Osteocyte (in vitro differentiated cells): ENCODE data around the gene GSTA5. TPM values are rescaled to one million over a fixed set of nuclear protein-coding genes. Genes with fewer than 3 reads are reported as not detected.
"Not testable (repeated sequence)": the region's sequence is repeated elsewhere in the genome, so short reads cannot be mapped to it uniquely, and the experiment has no call there.

Experiments used
- DNase-seq: peaks from one replicate; pipeline ENCODE4 v3.0.0; 2021; ENCODE audit warnings: mixed read lengths; ENCODE audit not compliant: unreplicated experiment; ENCODE audit errors: extremely low spot score
- H3K27ac Mint-ChIP-seq: one replicate; pipeline ENCODE4 v1.8.0; 2021; ENCODE audit warnings: mild to moderate bottlenecking, mixed read lengths; ENCODE audit not compliant: unreplicated experiment
- H3K27me3 Mint-ChIP-seq: one replicate; pipeline ENCODE4 v1.8.0; 2021; ENCODE audit warnings: mixed read lengths; ENCODE audit not compliant: unreplicated experiment
- H3K36me3 Mint-ChIP-seq: one replicate; pipeline ENCODE4 v1.8.0; 2021; ENCODE audit warnings: mixed read lengths; ENCODE audit not compliant: unreplicated experiment
- H3K4me1 Mint-ChIP-seq: one replicate; pipeline ENCODE4 v1.8.0; 2021; ENCODE audit warnings: mixed read lengths; ENCODE audit not compliant: unreplicated experiment
- H3K4me3 Mint-ChIP-seq: one replicate; pipeline ENCODE4 v1.8.0; 2021; ENCODE audit warnings: mild to moderate bottlenecking, moderate library complexity, mixed read lengths; ENCODE audit not compliant: unreplicated experiment
- H3K9me3 Mint-ChIP-seq: one replicate; pipeline ENCODE4 v1.8.0; 2021; ENCODE audit warnings: mixed read lengths; ENCODE audit not compliant: unreplicated experiment
- CTCF ChIP-seq: fragments of 200-600 bp; sonication (generic); IDR thresholded peaks from 2 replicates; pipeline ENCODE4 v1.5.0; 2021; ENCODE audit warnings: antibody characterized with exemption, mild to moderate bottlenecking, moderate library complexity
- total RNA-seq: library from RNA; stranded (reverse); gene quantifications from 2 replicates; pipeline ENCODE4 v1.2.1, GENCODE V29; 2021

Gene GSTA5
- total RNA-seq, 1 donor from 2014 or later: not detected

GRCh38 chr6:52820198-52820597, 20.4 kb downstream of the GSTA5 start:
- Mint-ChIP-seq H3K9me3 (no peaks in the 10 kb centered on the region), H3K27ac (no peak overlapping the region), H3K4me1 (no peaks in the 10 kb centered on the region), H3K4me3 (no peak overlapping the region), H3K36me3 (no peaks in the 10 kb centered on the region), H3K27me3 (peaks cover 3% of the 10 kb centered on the region)
- no peak for DNase-seq
- no peak for TF ChIP-seq CTCF

- peak; percentile 67 for TF ChIP-seq CTCF
- no peak for DNase-seq
- Mint-ChIP-seq H3K27ac (no peak overlapping the region), H3K9me3 (no peaks in the 10 kb centered on the region), H3K36me3 (no peaks in the 10 kb centered on the region), H3K4me3 (no peak overlapping the region), H3K27me3 (peaks cover under 1% of the 10 kb centered on the region), H3K4me1 (no peaks in the 10 kb centered on the region)
These were observed 25.2 kb downstream of the GSTA5 start for GRCh38 chr6:52815167-52816092.

DNA sequence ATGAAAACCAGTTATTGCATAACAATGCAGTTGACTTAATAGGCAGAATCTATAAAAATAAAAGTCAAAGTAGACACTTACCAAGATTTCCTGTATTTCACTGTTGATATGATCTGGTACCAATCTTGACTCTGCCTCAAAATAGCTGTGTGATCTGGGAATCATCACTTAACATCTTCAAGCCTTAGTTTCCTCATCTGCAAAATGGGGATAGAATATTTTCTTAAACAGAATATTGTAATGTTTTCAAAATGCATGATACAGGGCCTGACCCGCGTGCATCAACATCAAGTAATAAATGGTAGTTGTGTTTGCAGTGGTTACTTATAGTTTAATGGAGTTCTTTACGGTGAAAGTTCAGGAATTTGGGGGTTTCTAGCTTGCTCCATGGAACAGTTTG, 26.1 kb downstream of the GSTA5 start:
- not testable (repeated sequence) for H3K36me3 Mint-ChIP-seq, H3K27ac Mint-ChIP-seq, H3K4me3 Mint-ChIP-seq, H3K9me3 Mint-ChIP-seq, H3K4me1 Mint-ChIP-seq, H3K27me3 Mint-ChIP-seq, DNase-seq

DNA sequence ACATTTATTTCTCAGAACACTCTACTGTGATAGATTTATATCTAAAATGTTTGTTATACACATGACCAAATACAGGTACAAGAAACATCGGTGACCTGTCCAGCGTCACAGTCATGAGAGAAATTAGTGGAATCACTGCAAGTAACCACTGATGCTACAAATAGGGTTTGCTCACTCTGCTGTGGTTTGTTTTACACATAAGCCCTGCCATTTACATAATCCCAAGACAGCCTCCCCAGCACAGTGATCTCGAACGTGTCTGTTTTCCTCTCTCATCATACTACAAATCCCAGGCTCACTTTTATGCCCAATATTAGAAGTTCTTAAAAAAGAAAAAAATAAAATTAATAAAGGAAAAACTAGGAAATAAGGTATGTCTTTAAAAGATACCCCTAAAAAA, 30.8 kb downstream of the GSTA5 start:
- H3K4me3 Mint-ChIP-seq, H3K4me1 Mint-ChIP-seq, H3K27me3 Mint-ChIP-seq, DNase-seq, H3K27ac Mint-ChIP-seq, H3K9me3 Mint-ChIP-seq, H3K36me3 Mint-ChIP-seq: not testable (repeated sequence)

DNA sequence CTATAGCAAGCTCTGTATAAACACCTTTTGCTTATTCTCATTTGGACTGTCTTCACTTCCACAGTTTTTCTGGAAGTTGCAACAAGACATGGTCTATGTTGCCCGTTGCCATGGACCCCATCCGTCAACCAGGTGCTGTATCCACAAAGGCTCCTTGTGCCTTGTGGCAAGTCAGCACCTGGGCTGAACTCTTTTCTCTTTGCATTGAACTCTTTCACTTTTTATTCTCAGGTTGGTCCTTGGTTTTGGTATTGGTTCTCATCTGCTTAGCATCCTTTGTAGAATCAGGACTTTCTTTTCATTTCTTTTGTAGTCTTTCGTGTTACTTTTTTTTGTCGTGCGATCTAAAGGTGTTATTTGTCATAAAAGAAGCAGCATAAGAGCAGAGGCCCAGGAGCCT, 32.0 kb downstream of the GSTA5 start:
- no peaks in the 10 kb centered on the region for H3K36me3 Mint-ChIP-seq
- H3K27ac Mint-ChIP-seq: no peak overlapping the region
- no peak for DNase-seq
- TF ChIP-seq CTCF: no peak
- H3K27me3 Mint-ChIP-seq: peaks cover 11% of the 10 kb centered on the region
- H3K4me1 Mint-ChIP-seq: no peaks in the 10 kb centered on the region
- H3K9me3 Mint-ChIP-seq: no peaks in the 10 kb centered on the region
- no peak overlapping the region for H3K4me3 Mint-ChIP-seq

DNA sequence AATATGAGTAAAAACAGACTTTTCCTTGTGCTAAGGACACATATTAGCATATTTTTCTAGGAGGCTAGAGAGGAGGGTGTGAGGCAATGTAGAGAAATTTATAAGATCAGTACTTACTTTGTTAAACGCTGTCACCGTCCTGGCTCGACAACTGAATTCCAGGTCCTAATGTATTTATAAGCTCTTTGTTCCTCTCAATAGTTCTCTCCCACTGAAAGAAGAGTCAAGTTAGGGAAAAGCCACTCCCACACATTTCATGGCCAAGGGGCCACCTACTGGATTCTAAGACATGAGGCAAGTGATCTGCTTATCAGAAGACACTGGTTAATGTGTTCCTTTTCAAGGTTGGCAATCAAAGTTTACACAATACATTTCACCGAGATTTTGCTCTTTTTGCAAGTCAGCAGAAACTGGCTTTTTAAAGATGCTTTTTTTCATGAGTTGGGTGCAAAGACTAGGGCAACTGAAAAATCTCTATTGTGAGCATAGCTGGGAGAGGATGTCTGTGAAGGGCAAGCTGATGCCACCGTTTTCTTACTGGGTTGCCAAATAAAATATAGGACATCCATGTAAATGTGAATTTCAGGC, 36.9 kb downstream of the GSTA5 start, which contains the start of gene GSTA1:
GSTA1 (minus strand) TSS at position 149 of the 588 bp plus-strand sequence. CDS start 4,549 bp downstream, outside the sequence.
- not testable (repeated sequence) for DNase-seq, H3K9me3 Mint-ChIP-seq, H3K27ac Mint-ChIP-seq

More for the DNA sequence above, 36.9 kb downstream of the GSTA5 start, which contains the start of gene GSTA1:
- not testable (repeated sequence) for H3K4me3 Mint-ChIP-seq, H3K36me3 Mint-ChIP-seq, H3K4me1 Mint-ChIP-seq
- H3K27me3 Mint-ChIP-seq: peaks cover 24% of the 10 kb centered on the region
